Measurements from ENCODE around the gene USP33. TPM values are rescaled to one million over a fixed set of nuclear protein-coding genes. Genes with fewer than 3 reads are reported as not detected.

Gene USP33
- total RNA-seq, 4 donors from 2014 or later: 63.8 to 146 (median 98.3) TPM

- ATAC-seq (ENCODE audit: low FRiP score) (no peak), DNase-seq (ENCODE audit: low spot score) (no peak)
- TF ChIP-seq CTCF (IDR thresholded peaks at IDR 0.05): no peak
Observed at GRCh38 chr1:77671836-77672235, 87.8 kb downstream of the USP33 start.

- ATAC-seq (ENCODE audit: low FRiP score): no peak
- no peak for DNase-seq (ENCODE audit: low spot score)
- TF ChIP-seq CTCF (IDR thresholded peaks at IDR 0.05): no peak
Observed at GRCh38 chr1:77670330-77670729, 89.3 kb downstream of the USP33 start.

GRCh38 chr1:77668924-77669449 lies 90.7 kb downstream of the USP33 start:
- no peak for TF ChIP-seq CTCF (IDR thresholded peaks at IDR 0.05)
- DNase-seq (ENCODE audit: low spot score) (no peak), ATAC-seq (ENCODE audit: low FRiP score) (no peak)

GRCh38 chr1:77664939-77665516 lies 94.6 kb downstream of the USP33 start:
- no peak for TF ChIP-seq CTCF (IDR thresholded peaks at IDR 0.05)
- ATAC-seq (ENCODE audit: low FRiP score): no peak

GRCh38 chr1:77661696-77662095 lies 98.0 kb downstream of the USP33 start:
- DNase-seq (ENCODE audit: low spot score) (no peak), ATAC-seq (ENCODE audit: low FRiP score) (no peak)
- TF ChIP-seq CTCF (IDR thresholded peaks at IDR 0.05): no peak

More at GRCh38 chr1:77664939-77665516, 94.6 kb downstream of the USP33 start:
- DNase-seq (ENCODE audit: low spot score): no peak

GRCh38 chr1:77659879-77660593 lies 99.6 kb downstream of the USP33 start:
- no peak for DNase-seq (ENCODE audit: low spot score)
- no peak for TF ChIP-seq CTCF (IDR thresholded peaks at IDR 0.05)
- no peak for ATAC-seq (ENCODE audit: low FRiP score)

GRCh38 chr1:77658271-77658670 lies 101.4 kb downstream of the USP33 start:
- DNase-seq (ENCODE audit: low spot score) (no peak), ATAC-seq (ENCODE audit: low FRiP score) (no peak)
- TF ChIP-seq CTCF (IDR thresholded peaks at IDR 0.05): no peak

Measured in omental fat pad (tissue), 4 donors.